Panc1 (cell line): ENCODE data around the gene PRUNE2.

Experiments
- CTCF ChIP-seq: fragments of 450-650 bp; IDR thresholded peaks from 2 replicates; pipeline ENCODE4 v1.5.1; 2017; ENCODE audit warnings: mild to moderate bottlenecking
- POLR2AphosphoS5 ChIP-seq: IDR thresholded peaks from 2 replicates; pipeline ENCODE4 v1.6.1; 2012; ENCODE audit warnings: mild to moderate bottlenecking, low read depth, low read length, moderate library complexity

DNA sequence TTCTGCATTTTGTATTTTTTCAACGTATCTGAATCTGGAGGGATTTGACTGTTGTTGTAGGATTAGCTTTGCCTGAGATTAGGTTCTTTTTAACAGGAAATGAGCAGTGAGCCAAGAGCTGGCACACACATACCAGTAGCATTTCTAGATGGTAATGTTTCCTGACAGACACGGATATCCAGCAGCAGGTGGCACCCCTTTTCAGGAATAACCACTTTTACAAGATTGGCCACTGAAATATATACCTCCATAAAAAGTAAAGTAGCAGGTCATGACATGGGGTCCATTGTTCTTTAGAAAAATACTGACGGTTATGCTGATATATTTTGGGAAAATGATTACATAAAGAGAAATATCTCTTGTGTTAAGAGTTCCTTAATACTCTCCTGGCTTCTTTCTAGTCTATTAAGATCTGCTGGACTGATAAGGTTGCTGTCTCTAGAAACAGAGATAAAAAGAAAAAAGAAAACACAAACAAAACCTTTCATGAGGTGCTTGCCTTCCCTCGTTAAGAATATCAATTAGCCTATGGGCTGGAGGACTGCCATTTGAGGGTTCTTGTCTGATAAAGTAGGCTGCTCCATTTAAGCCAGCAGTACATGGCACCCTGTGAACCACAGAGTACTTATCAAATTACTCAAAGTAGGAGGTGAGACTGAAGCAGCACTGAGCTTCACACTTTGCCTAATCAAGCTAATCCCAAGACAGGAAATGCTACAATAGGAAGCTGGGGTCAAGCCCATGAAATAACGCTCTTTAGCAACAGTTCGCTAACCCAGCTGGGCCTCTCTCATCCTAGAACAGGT lies 243.2 kb downstream of the PRUNE2 start:
- TF ChIP-seq CTCF: no peak
- no peak for TF ChIP-seq POLR2AphosphoS5
